PC-3 (cell line): ENCODE data around the gene SERPINI1. TPM values are rescaled to one million over a fixed set of nuclear protein-coding genes. Genes with fewer than 3 reads are reported as not detected.

Experiments used
- ATAC-seq: fragments of 200-7000 bp; cut with Tn5 transposase; 2 replicates; pipeline ENCODE4 v1.9.1; 2020; ENCODE audit warnings: mild to moderate bottlenecking, moderate library complexity
- BruUV-seq: library from RNA; stranded (reverse); fragments of 400-500 nt; replicated peaks from 2 replicates; lab custom pipeline; 2021; lab: Mats Ljungman, UMichigan
- CTCF ChIA-PET: fragments of 300-600 bp; sonication (Branson Sonifier 250); formaldehyde crosslinking; loops from one replicate; lab custom pipeline; 2022; ENCODE audit warnings: antibody characterized with exemption; lab: Charles Lee
- POLR2A ChIA-PET: fragments of 300-600 bp; sonication (Branson Sonifier 250); formaldehyde crosslinking; loops from one replicate; lab custom pipeline; 2022; ENCODE audit warnings: antibody characterized with exemption; ENCODE audit not compliant: unreplicated experiment; lab: Charles Lee
- DNase-seq: peaks from one replicate; pipeline ENCODE4 v3.0.0-alpha.2; 2015
- H2AFZ ChIP-seq: fragments of 300-600 bp; sonication (generic); 2 replicates; pipeline ENCODE4 v1.6.0; 2016; ENCODE audit warnings: antibody characterized with exemption, low read length
- H3F3A ChIP-seq: fragments of 300-600 bp; sonication (generic); one replicate; pipeline ENCODE4 v1.6.0; 2017; ENCODE audit warnings: antibody characterized with exemption, low read length, control low read depth, mild to moderate bottlenecking; ENCODE audit not compliant: unreplicated experiment
- H3K27ac ChIP-seq: fragments of 300-600 bp; sonication (generic); 2 replicates; pipeline ENCODE4 v1.5.1; 2016; ENCODE audit warnings: mild to moderate bottlenecking, low read length
- H3K27me3 ChIP-seq: fragments of 300-600 bp; sonication (generic); 2 replicates; pipeline ENCODE4 v1.6.1; 2016; ENCODE audit warnings: low read length, mixed read lengths
- H3K36me3 ChIP-seq: fragments of 300-600 bp; sonication (generic); 2 replicates; pipeline ENCODE4 v1.6.1; 2016; ENCODE audit warnings: low read depth, mixed run types, low read length, mixed read lengths
- H3K4me1 ChIP-seq: fragments of 300-600 bp; sonication (generic); 2 replicates; pipeline ENCODE4 v1.5.1; 2016; ENCODE audit warnings: low read length; ENCODE audit not compliant: insufficient read depth
- H3K4me2 ChIP-seq: fragments of 300-600 bp; sonication (generic); 2 replicates; pipeline ENCODE4 v1.6.0; 2016; ENCODE audit warnings: low read length
- H3K4me3 ChIP-seq: fragments of 300-600 bp; sonication (generic); 2 replicates; pipeline ENCODE4 v1.5.1; 2016; ENCODE audit warnings: mild to moderate bottlenecking, low read length, mixed read lengths
- H3K79me2 ChIP-seq: fragments of 300-600 bp; sonication (generic); 2 replicates; pipeline ENCODE4 v1.6.1; 2017; ENCODE audit warnings: low read length, mixed read lengths
- H3K9ac ChIP-seq: fragments of 300-600 bp; sonication (generic); 2 replicates; pipeline ENCODE4 v1.6.0; 2016; ENCODE audit warnings: mild to moderate bottlenecking, low read length
- H3K9me2 ChIP-seq: fragments of 300-600 bp; sonication (generic); replicated peaks from 2 replicates; pipeline ENCODE4 v1.6.1; 2016; ENCODE audit warnings: mixed run types, low read length, mixed read lengths
- H3K9me3 ChIP-seq: fragments of 300-600 bp; sonication (generic); 2 replicates; pipeline ENCODE4 v1.6.1; 2016; ENCODE audit warnings: low read length, mixed read lengths
- H4K20me1 ChIP-seq: fragments of 300-600 bp; sonication (generic); 2 replicates; pipeline ENCODE4 v1.6.1; 2016; ENCODE audit warnings: low read length, mixed read lengths
- EZH2 ChIP-seq: fragments of 300-600 bp; sonication (generic); IDR thresholded peaks from one replicate; pipeline ENCODE4 v1.6.1; 2017; ENCODE audit warnings: antibody characterized with exemption, mild to moderate bottlenecking, low read length; ENCODE audit not compliant: unreplicated experiment
- EZH2phosphoT487 ChIP-seq: fragments of 300-600 bp; sonication (generic); IDR thresholded peaks from 2 replicates; pipeline ENCODE4 v1.6.1; 2018; ENCODE audit warnings: mild to moderate bottlenecking, antibody characterized with exemption, low read length, borderline replicate concordance
- intact Hi-C: fragments of 100-400 bp; cut with micrococcal nuclease; formaldehyde crosslinking; loops from 2 replicates; pipeline ENCODE4 v1.9.0; 2023
- total RNA-seq: library from RNA; depleted of rRNA; stranded (reverse); fragments of >200 nt; gene quantifications from 2 replicates; pipeline ENCODE4 v1.2.3, GENCODE V29; 2014
- TF ChIP-seq, protein P1 (sequence below): fragments of 300-600 bp; sonication (generic); conservative IDR thresholded peaks from 2 replicates; pipeline ENCODE4 v1.5.1; 2017; ENCODE audit warnings: antibody characterized with exemption, low read depth, mild to moderate bottlenecking, low read length

Gene SERPINI1
- total RNA-seq, 1 experiment from 2014 or later, result 1.3 TPM

DNA sequence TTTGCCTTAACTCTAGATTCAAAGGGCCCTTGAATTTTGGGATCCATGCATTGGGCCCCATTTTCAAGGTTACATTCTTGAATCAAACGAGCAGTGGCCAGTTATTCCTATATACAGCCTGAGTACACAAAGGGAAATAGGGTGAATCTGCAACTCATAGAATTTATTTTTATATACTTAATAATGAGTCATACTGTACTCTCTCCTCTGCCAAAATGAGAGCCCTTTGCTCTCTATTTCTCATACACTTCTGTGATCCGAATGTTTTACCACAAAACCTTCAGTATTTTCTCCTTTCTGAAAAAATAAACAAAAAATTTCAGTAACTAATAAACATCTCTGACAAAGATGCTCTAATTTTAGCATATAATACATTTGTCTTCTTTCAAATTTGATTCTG, 116.7 kb downstream of the SERPINI1 start:
- Histone ChIP-seq H3K4me1 (peaks cover 37% of the 10 kb centered on the region), H3K27me3 (no peaks in the 10 kb centered on the region), H3K9ac (peak overlapping the region; percentile 70), H3K9me2 (no peaks in the 10 kb centered on the region), H3K4me3 (peak overlapping the region; percentile 22), H3K36me3 (no peaks in the 10 kb centered on the region), H4K20me1 (no peaks in the 10 kb centered on the region), H3K27ac (peak overlapping the region; percentile 94), H3K79me2 (no peaks in the 10 kb centered on the region), H3K9me3 (no peaks in the 10 kb centered on the region), H3F3A (no peaks in the 10 kb centered on the region), H2AFZ (peak overlapping the region; percentile 29; the same call in 1 of the 2 replicates), H3K4me2 (peak overlapping the region; percentile 70)
- intact Hi-C loops, result loop anchor here (1.0 kb wide), 1 partner anchor 9 kb away; no protein-coding TSS in a partner anchor
- ChIA-PET POLR2A (no interaction called here), CTCF (no interaction called here)
- DNase-seq (peak; percentile 75), ATAC-seq (peak; percentile 86)
- BruUV-seq, result no TSS peak
- TF ChIP-seq, protein P1, sequence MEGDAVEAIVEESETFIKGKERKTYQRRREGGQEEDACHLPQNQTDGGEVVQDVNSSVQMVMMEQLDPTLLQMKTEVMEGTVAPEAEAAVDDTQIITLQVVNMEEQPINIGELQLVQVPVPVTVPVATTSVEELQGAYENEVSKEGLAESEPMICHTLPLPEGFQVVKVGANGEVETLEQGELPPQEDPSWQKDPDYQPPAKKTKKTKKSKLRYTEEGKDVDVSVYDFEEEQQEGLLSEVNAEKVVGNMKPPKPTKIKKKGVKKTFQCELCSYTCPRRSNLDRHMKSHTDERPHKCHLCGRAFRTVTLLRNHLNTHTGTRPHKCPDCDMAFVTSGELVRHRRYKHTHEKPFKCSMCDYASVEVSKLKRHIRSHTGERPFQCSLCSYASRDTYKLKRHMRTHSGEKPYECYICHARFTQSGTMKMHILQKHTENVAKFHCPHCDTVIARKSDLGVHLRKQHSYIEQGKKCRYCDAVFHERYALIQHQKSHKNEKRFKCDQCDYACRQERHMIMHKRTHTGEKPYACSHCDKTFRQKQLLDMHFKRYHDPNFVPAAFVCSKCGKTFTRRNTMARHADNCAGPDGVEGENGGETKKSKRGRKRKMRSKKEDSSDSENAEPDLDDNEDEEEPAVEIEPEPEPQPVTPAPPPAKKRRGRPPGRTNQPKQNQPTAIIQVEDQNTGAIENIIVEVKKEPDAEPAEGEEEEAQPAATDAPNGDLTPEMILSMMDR, result no peak
- TF ChIP-seq EZH2phosphoT487, result no peak
- TF ChIP-seq EZH2, result no peak

DNA sequence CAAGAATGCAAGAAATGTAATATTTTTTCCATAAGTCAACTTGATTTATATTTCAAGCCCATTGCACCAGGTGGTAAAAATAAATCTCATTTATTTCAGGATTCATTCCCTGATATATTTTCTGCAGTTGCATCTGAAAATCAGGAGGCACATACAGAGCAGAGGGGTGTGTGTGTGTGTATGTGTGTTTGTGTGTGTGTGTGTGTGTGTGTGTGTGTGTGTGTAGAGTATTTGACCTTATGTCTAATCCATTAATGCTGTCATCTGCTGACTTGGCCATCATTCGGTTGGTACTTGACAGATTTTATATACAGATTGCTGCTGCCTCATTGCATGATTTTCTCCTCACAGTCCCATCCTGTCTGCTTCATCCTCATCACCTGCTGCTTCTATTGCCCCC, 118.5 kb downstream of the SERPINI1 start:
- Histone ChIP-seq H3F3A (no peaks in the 10 kb centered on the region), H3K27ac (no peak overlapping the region), H3K36me3 (no peaks in the 10 kb centered on the region), H2AFZ (no peak overlapping the region), H3K27me3 (no peaks in the 10 kb centered on the region), H3K79me2 (no peaks in the 10 kb centered on the region), H3K4me3 (no peak overlapping the region), H4K20me1 (no peaks in the 10 kb centered on the region), H3K9ac (no peak overlapping the region), H3K9me2 (no peaks in the 10 kb centered on the region), H3K9me3 (no peaks in the 10 kb centered on the region), H3K4me2 (no peak overlapping the region), H3K4me1 (peaks cover 37% of the 10 kb centered on the region)
- no peak for ATAC-seq
- TF ChIP-seq EZH2phosphoT487 (no peak), EZH2 (no peak)
- TF ChIP-seq, protein P1, result no peak
- POLR2A ChIA-PET, result no interaction called here
- CTCF ChIA-PET, result no interaction called here
- intact Hi-C loops, result no loop called here
- no TSS peak for BruUV-seq
- DNase-seq, result no peak

DNA sequence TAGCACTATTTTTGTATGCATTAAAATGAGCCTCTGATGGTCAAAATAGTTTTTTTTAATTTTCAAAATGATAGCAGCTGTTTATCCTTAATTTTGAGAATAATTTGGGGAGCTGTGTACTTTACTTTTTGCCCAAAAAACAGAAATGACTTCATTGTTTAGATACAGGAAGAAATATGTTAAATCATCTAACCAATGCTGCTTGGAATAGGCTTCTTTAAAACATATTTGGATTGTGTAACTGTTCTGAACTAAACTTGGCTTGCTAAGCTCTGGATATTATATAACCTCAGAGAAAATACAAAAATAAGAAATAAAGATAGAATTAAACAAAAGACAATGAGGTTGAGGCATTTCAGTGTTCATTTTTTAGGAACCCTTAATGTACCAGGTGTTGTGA, 119.3 kb downstream of the SERPINI1 start:
- CTCF ChIA-PET, result no interaction called here
- no TSS peak for BruUV-seq

More for the DNA sequence above, 119.3 kb downstream of the SERPINI1 start:
- Histone ChIP-seq H3K27me3 (no peaks in the 10 kb centered on the region), H2AFZ (no peak overlapping the region), H3K36me3 (no peaks in the 10 kb centered on the region), H3F3A (no peaks in the 10 kb centered on the region), H3K4me1 (peaks cover 37% of the 10 kb centered on the region), H3K9ac (no peak overlapping the region), H4K20me1 (no peaks in the 10 kb centered on the region), H3K9me2 (no peaks in the 10 kb centered on the region), H3K4me2 (no peak overlapping the region), H3K9me3 (no peaks in the 10 kb centered on the region), H3K79me2 (no peaks in the 10 kb centered on the region), H3K4me3 (no peak overlapping the region), H3K27ac (no peak overlapping the region)
- POLR2A ChIA-PET, result no interaction called here
- TF ChIP-seq, protein P1, result no peak
- TF ChIP-seq EZH2 (no peak), EZH2phosphoT487 (no peak)
- intact Hi-C loops, result no loop called here
- no peak for ATAC-seq
- DNase-seq, result no peak
